SW 1271 (cell line): ENCODE measurements around the gene SPRYD4.
"Not testable (repeated sequence)": the region's sequence is repeated elsewhere in the genome, so short reads cannot be mapped to it uniquely, and the experiment has no call there.

Experiments used
- DNase-seq, 2 experiments: peaks; one replicate each; lab custom pipeline; 2025; lab: John Stamatoyannopoulos, UW

The SPRYD4 gene

GRCh38 chr12:56468216-56469006 is at the start of gene SPRYD4:
TSS of gene SPRYD4 (plus strand) at chr12:56468578. CDS start at chr12:56468592, 14 bp downstream.
- peak; percentile 65 to 93 for DNase-seq

DNA sequence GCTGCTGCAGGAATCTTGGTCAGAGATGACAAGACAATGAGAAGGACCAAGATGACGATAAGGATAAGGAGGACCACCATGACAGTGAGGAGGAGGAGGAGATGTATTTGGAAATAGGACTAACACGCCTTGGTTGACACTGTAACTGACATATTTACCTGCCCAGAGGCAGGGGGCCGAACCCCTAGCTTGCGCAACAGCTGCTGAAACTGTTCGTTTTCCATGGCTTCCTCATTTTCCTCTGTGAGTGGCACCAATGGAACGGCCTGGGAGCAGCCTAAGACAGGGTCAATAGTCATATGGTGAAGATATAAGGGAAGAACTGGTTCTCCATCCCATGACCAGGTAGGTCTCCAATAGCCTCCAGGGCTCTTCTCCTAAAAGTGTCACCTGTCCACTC is 48.0 kb upstream of the SPRYD4 start:
- DNase-seq: no peak

GRCh38 chr12:56425193-56425592 is 43.2 kb upstream of the SPRYD4 start:
- DNase-seq: no peak

DNA sequence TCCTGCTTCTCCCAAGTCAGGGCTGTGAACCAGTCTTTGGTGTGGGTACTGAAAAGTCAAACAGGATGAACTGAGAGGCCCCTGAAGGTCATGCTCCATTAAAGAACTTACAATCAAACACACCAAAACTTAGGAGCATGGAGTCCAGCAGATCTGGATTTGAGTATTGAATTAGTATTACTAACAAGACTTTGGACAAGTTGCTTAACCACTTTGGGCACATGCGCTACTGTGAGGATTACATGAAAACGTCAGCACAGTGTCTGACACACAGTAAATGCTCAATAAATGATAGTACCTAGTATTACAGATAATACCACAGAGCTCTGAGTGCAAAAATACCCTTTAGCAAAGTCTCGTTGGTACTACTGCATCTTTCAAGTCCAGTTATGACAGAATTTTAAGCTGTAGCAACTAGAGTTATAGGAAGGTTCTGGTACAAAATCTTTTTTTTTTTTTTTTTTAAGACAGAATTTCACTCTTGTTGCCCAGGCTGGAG is 42.4 kb upstream of the SPRYD4 start:
- DNase-seq: no peak

- no peak for DNase-seq
These were observed 37.1 kb upstream of the SPRYD4 start for GRCh38 chr12:56431288-56431687.

GRCh38 chr12:56431850-56432249 is 36.5 kb upstream of the SPRYD4 start:
- DNase-seq: no peak

DNA sequence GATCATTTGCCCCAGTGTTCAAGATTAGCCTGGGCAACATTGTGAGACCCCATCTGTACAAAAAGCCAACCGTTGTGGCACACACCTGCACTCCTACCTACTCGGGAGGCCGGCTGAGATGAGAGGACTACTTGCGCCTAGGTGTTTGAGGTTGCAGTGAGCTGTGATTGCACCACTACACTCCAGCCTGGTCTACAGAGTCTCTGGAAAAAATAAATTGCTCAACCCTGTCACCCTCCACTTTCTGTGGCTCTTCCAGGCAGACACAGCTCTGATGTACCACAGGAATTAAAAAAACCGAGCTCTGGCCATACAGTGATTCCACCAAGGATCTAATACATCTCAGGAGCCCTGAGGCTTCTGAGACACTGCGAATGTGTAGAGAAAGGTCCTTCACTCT is 33.5 kb upstream of the SPRYD4 start:
- DNase-seq: no peak

GRCh38 chr12:56437430-56438176 is 30.8 kb upstream of the SPRYD4 start:
- no peak for DNase-seq

- DNase-seq: not testable (repeated sequence)
These were observed 25.2 kb upstream of the SPRYD4 start for GRCh38 chr12:56443208-56443607.

GRCh38 chr12:56448860-56449621 is 19.3 kb upstream of the SPRYD4 start, which contains the start of gene TIMELESS:
TSS of gene TIMELESS (minus strand) at chr12:56449426. CDS start at chr12:56434170, 15,256 bp downstream.
- DNase-seq: peak; percentile 91 to 95

DNA sequence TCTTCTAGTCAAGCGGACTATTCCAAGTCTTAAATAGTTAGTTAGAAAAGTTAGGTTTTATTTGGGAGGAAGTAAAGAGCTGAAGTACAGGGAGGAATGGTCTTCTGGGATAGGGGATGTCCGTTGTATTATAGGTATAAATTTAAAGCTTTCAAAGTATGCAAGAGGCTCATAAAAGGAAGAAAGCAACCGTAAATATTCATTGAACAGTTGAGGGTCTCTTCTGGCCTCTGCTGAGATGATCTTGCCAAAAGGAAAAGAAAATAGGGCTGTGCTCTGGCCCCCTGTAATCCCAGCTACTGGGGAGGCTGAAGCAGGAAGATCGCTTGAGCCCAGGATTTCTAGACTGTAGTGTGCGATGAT is 18.8 kb upstream of the SPRYD4 start:
- no peak for DNase-seq

DNA sequence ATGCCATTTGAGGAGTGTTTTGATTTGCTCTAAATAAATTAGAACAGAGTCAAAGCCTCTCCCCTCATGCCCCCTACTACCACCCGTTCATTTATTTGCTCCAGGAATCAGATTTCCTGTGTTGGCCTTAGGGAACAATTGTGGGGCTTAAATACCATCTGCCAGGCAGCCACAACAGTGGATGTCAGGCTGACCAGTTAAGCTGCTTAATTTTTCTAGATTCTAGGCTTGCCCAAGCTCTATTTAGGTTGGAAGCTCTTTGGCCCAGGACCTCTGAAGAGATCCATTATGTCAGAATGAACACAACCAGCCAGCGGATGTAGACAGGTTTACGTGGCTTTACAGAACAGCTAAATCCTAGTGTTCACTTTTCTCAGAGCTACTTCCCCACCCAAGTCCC is 18.1 kb upstream of the SPRYD4 start:
- no peak for DNase-seq

- no peak for DNase-seq
These were observed 17.2 kb upstream of the SPRYD4 start for GRCh38 chr12:56451147-56451546.

GRCh38 chr12:56454557-56454956 is 13.8 kb upstream of the SPRYD4 start, which contains the start of gene MIP:
TSS of gene MIP (minus strand) at chr12:56454657. CDS start at chr12:56454613, 44 bp downstream.
- DNase-seq: no peak

DNA sequence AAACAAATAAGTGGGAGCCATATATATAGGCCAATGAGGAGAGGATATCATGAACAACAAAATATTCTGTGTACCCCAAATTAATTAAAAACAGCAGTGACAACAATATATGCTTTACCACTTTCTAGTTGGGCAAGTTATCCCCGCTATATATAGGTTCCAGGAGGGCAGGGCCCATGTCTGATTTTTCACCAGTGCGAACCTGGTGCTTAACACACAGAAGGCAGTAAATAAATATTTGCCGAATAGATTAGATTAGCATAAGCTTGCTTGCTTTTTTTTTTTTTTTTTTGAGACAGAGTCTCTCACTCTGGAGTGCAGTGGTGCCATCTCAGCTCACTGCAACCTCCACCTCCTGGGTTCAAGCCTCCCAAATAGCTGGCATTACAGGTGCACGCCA is 10.6 kb upstream of the SPRYD4 start:
- DNase-seq: no peak

GRCh38 chr12:56461235-56462159 is 6.9 kb upstream of the SPRYD4 start:
- DNase-seq: peak in 1 of 2 experiments; percentile 7

GRCh38 chr12:56462565-56462964 is 5.8 kb upstream of the SPRYD4 start:
- DNase-seq: no peak

- peak in 1 of 2 experiments; percentile 18 for DNase-seq
These were observed 891 bp downstream of the SPRYD4 start for GRCh38 chr12:56469007-56469930.

DNA sequence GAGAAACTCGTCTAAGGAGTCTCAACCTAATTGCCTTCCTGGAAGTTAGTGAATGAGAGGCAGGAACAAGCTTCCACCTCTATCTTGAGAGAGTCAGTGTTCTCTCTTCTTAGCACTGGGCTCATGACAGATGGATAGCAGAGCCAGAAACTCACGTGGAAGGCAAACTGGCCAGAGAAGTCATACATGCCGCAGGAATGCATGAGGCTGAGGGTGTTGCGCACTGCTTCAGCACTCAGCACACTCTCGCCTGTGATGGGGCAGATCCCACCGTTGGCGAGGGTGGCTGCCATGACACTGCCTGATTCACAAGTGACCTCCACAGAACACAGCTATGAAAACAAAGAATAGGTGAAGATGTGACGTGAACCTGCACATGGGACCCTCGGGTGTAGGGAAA is 6.0 kb downstream of the SPRYD4 start:
- DNase-seq: no peak

- no peak for DNase-seq
These were observed 7.8 kb downstream of the SPRYD4 start for GRCh38 chr12:56476143-56476542.
